GM18511 (cell line): Measurements from ENCODE around the gene RIPOR3.

ENCODE experiments used
- ATAC-seq: cut with Tn5 transposase; IDR thresholded peaks from one replicate; pipeline ENCODE4 v1.9.1; 2021; ENCODE audit warnings: mild to moderate bottlenecking, moderate library complexity; ENCODE audit not compliant: unreplicated experiment

RIPOR3 gene

DNA sequence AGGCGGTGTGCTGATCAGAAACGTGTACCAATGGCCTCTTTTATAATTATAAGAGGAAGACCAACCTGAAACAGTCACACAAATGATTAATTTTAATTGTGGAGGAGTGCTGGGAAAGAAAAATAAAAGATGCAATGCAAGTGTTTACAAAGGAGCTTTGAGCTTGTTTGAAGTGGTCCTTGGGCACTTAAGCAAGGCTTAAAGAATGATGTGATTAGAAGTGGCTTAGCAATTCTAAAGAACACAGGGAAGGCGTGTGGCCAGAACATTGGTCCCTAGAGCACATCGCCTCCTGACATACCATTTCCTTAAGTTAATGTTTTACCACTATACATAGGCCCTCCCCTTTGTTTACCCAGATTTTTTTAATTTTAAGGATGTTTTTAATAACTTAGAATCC lies 155.0 kb downstream of the RIPOR3 start:
- ATAC-seq, result no peak
